PC-9 (cell line): ENCODE measurements around the gene CA11. TPM values are rescaled to one million over a fixed set of nuclear protein-coding genes. Genes with fewer than 3 reads are reported as not detected.
"Not testable (repeated sequence)": the region's sequence is repeated elsewhere in the genome, so short reads cannot be mapped to it uniquely, and the experiment has no call there.

ENCODE experiments used
- BruUV-seq: library from RNA; stranded (reverse); fragments of 400-500 nt; replicated peaks from 2 replicates; lab custom pipeline; 2021; lab: Mats Ljungman, UMichigan
- CTCF ChIA-PET: fragments of 300-600 bp; sonication (Branson Sonifier 250); formaldehyde crosslinking; loops from one replicate; lab custom pipeline; 2022; ENCODE audit warnings: antibody characterized with exemption; lab: Charles Lee
- POLR2A ChIA-PET: fragments of 300-600 bp; sonication (Branson Sonifier 250); formaldehyde crosslinking; loops from one replicate; lab custom pipeline; 2022; ENCODE audit warnings: antibody characterized with exemption; ENCODE audit not compliant: unreplicated experiment; lab: Charles Lee
- DNase-seq, 2 experiments: peaks; one replicate each; pipeline versions ENCODE4 v3.0.0 to v3.0.0-alpha.2; 2015 to 2022; ENCODE audit warnings: mixed read lengths in 1 of 2
- H2AFZ ChIP-seq: fragments of 200-600 bp; sonication (generic); 2 replicates; pipeline ENCODE4 v1.8.1; 2017; ENCODE audit warnings: antibody characterized with exemption
- H3F3A ChIP-seq: fragments of 200-600 bp; sonication (generic); 2 replicates; pipeline ENCODE4 v1.8.1; 2017; ENCODE audit warnings: antibody characterized with exemption, mild to moderate bottlenecking, low read depth; ENCODE audit not compliant: insufficient read depth
- H3K27ac ChIP-seq: fragments of 200-600 bp; sonication (generic); 2 replicates; pipeline ENCODE4 v1.6.1; 2016; ENCODE audit warnings: mixed run types
- H3K27me3 ChIP-seq: fragments of 200-600 bp; sonication (generic); 2 replicates; pipeline ENCODE4 v1.6.1; 2016; ENCODE audit warnings: low read depth, mixed run types; ENCODE audit not compliant: insufficient read depth
- H3K36me3 ChIP-seq: fragments of 200-600 bp; sonication (generic); 2 replicates; pipeline ENCODE4 v1.6.1; 2016; ENCODE audit warnings: low read depth, mixed run types
- H3K4me1 ChIP-seq: fragments of 200-600 bp; sonication (generic); replicated peaks from 2 replicates; pipeline ENCODE4 v1.6.1; 2016; ENCODE audit warnings: mixed run types; ENCODE audit not compliant: insufficient read depth
- H3K4me2 ChIP-seq: fragments of 200-600 bp; sonication (generic); 2 replicates; pipeline ENCODE4 v1.6.1; 2017; ENCODE audit warnings: mixed run types
- H3K4me3 ChIP-seq: fragments of 200-600 bp; sonication (generic); 2 replicates; pipeline ENCODE4 v1.6.1; 2016; ENCODE audit warnings: mixed run types
- H3K79me2 ChIP-seq: fragments of 200-600 bp; sonication (generic); 2 replicates; pipeline ENCODE4 v1.6.1; 2017; ENCODE audit warnings: low read depth, mixed run types
- H3K9me2 ChIP-seq: fragments of 200-600 bp; sonication (generic); 2 replicates; pipeline ENCODE4 v1.8.1; 2017; ENCODE audit warnings: mild to moderate bottlenecking; ENCODE audit not compliant: insufficient read depth
- H3K9me3 ChIP-seq: fragments of 200-600 bp; sonication (generic); 2 replicates; pipeline ENCODE4 v1.8.1; 2016; ENCODE audit warnings: low read depth; ENCODE audit not compliant: insufficient read depth
- H4K20me1 ChIP-seq: fragments of 200-600 bp; sonication (generic); 2 replicates; pipeline ENCODE4 v1.8.1; 2017; ENCODE audit not compliant: insufficient read depth
- EZH2 ChIP-seq: fragments of 200-600 bp; sonication (generic); IDR thresholded peaks from 2 replicates; pipeline ENCODE4 v1.8.0; 2017; ENCODE audit warnings: antibody characterized with exemption, low read depth
- intact Hi-C: fragments of 100-400 bp; cut with micrococcal nuclease; formaldehyde crosslinking; loops from one replicate; pipeline ENCODE4 v1.10.0; 2022; ENCODE audit not compliant: unreplicated experiment
- total RNA-seq: library from RNA; stranded (reverse); gene quantifications from 2 replicates; pipeline ENCODE4 v1.2.3, GENCODE V29; 2021
- TF ChIP-seq, protein P1 (sequence below): fragments of 200-600 bp; sonication (generic); conservative IDR thresholded peaks from 2 replicates; pipeline ENCODE4 v1.6.1; 2017; ENCODE audit warnings: mixed run types, antibody characterized with exemption, mild to moderate bottlenecking, moderate library complexity

The CA11 gene
- total RNA-seq, 1 experiment from 2014 or later = 11.0 TPM

- Histone ChIP-seq H3F3A (peaks cover 18% of the 10 kb centered on the region), H3K4me1 (peaks cover 31% of the 10 kb centered on the region), H3K27ac (no peak overlapping the region), H3K4me2 (no peak overlapping the region), H3K36me3 (no peaks in the 10 kb centered on the region), H4K20me1 (no peaks in the 10 kb centered on the region), H3K4me3 (no peak overlapping the region), H3K79me2 (no peaks in the 10 kb centered on the region), H3K9me2 (no peaks in the 10 kb centered on the region), H3K27me3 (no peaks in the 10 kb centered on the region), H3K9me3 (no peaks in the 10 kb centered on the region), H2AFZ (no peak overlapping the region)
- ChIA-PET CTCF (no interaction called here), POLR2A (no interaction called here)
- no TSS peak for BruUV-seq
- TF ChIP-seq, protein P1, sequence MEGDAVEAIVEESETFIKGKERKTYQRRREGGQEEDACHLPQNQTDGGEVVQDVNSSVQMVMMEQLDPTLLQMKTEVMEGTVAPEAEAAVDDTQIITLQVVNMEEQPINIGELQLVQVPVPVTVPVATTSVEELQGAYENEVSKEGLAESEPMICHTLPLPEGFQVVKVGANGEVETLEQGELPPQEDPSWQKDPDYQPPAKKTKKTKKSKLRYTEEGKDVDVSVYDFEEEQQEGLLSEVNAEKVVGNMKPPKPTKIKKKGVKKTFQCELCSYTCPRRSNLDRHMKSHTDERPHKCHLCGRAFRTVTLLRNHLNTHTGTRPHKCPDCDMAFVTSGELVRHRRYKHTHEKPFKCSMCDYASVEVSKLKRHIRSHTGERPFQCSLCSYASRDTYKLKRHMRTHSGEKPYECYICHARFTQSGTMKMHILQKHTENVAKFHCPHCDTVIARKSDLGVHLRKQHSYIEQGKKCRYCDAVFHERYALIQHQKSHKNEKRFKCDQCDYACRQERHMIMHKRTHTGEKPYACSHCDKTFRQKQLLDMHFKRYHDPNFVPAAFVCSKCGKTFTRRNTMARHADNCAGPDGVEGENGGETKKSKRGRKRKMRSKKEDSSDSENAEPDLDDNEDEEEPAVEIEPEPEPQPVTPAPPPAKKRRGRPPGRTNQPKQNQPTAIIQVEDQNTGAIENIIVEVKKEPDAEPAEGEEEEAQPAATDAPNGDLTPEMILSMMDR = no peak
- no peak for TF ChIP-seq EZH2
- DNase-seq = no peak
- intact Hi-C loops = no loop called here
Measured at GRCh38 chr19:48683349-48683748, 37.4 kb upstream of the CA11 start.

GRCh38 chr19:48681127-48681470, 35.1 kb upstream of the CA11 start:
- intact Hi-C loops = no loop called here
- no peak for TF ChIP-seq EZH2
- TF ChIP-seq, protein P1 = no peak

DNA sequence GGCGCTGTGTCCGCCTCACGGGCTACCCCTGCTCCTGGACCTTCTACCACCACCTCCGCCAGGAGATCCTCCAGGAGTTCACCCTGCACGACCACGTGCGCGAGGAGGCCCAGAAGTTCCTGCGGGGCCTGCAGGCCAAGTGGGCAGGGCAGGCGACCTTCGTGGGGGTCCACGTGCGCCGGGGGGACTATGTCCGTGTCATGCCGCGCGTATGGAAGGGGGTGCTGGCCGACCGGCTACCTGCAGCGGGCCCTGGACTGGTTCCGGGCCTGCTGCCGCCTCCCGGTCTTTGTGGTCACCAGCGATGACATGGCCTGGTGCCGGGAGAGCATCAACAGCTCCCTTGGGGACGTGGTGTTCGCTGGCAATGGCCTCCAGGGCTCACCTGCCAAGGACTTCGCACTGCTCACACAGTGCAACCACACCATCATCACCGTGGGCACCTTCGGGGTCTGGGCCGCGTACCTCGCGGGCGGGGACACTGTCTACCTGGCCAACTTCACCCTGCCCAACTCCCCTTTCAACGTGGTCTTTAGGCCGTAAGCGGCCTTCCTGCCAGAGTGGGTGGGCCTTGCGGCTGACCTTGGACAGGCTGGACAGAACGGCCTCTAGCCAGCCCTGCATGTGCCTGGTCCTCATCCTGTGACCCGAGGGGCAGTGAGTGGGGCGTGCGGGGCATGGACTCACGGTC, 34.6 kb upstream of the CA11 start:
- H3K9me3 ChIP-seq = no peaks in the 10 kb centered on the region
- H3K36me3 ChIP-seq = no peaks in the 10 kb centered on the region
- no peaks in the 10 kb centered on the region for H3K79me2 ChIP-seq
- no peak overlapping the region for H3K4me2 ChIP-seq
- no peak overlapping the region for H2AFZ ChIP-seq
- H3K4me1 ChIP-seq = peaks cover 46% of the 10 kb centered on the region
- intact Hi-C loops = no loop called here
- H4K20me1 ChIP-seq = no peaks in the 10 kb centered on the region
- no peaks in the 10 kb centered on the region for H3K27me3 ChIP-seq
- TF ChIP-seq, protein P1 = no peak
- TF ChIP-seq EZH2 = no peak
- no TSS peak for BruUV-seq
- POLR2A ChIA-PET = no interaction called here
- CTCF ChIA-PET = no interaction called here
- H3F3A ChIP-seq = peaks cover 24% of the 10 kb centered on the region
- H3K27ac ChIP-seq = no peak overlapping the region
- H3K9me2 ChIP-seq = no peaks in the 10 kb centered on the region
- H3K4me3 ChIP-seq = no peak overlapping the region
- no peak for DNase-seq

More at GRCh38 chr19:48681127-48681470, 35.1 kb upstream of the CA11 start:
- Histone ChIP-seq H3K27me3 (no peaks in the 10 kb centered on the region), H3K9me2 (no peaks in the 10 kb centered on the region), H4K20me1 (no peaks in the 10 kb centered on the region), H3K4me2 (no peak overlapping the region), H3K79me2 (no peaks in the 10 kb centered on the region), H3K4me1 (peaks cover 49% of the 10 kb centered on the region), H3K27ac (no peak overlapping the region), H2AFZ (no peak overlapping the region), H3K9me3 (no peaks in the 10 kb centered on the region), H3F3A (peaks cover 29% of the 10 kb centered on the region), H3K4me3 (no peak overlapping the region), H3K36me3 (no peaks in the 10 kb centered on the region)
- CTCF ChIA-PET = no interaction called here
- POLR2A ChIA-PET = no interaction called here
- BruUV-seq = no TSS peak
- no peak for DNase-seq

DNA sequence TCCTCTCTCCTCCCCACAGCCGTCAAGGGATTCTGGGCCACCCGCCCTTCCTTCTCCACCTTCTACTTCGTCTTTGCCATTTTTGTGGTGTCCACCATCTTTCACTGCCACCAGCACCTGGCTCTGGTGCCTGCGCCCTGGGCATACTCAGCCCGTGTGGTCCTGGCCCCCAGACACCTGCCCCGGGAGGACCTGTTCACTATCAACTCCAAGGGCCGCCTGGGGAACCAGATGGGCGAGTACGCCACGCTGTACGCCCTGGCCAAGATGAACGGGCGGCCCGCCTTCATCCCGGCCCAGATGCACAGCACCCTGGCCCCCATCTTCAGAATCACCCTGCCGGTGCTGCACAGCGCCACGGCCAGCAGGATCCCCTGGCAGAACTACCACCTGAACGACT, 34.0 kb upstream of the CA11 start:
- H3K4me3 ChIP-seq, CTCF ChIA-PET, H3K9me2 ChIP-seq, BruUV-seq, POLR2A ChIA-PET, H3K27me3 ChIP-seq, H3K27ac ChIP-seq, H3K79me2 ChIP-seq, H3K36me3 ChIP-seq, H4K20me1 ChIP-seq, H2AFZ ChIP-seq, H3K9me3 ChIP-seq, DNase-seq, intact Hi-C loops, H3K4me2 ChIP-seq: not testable (repeated sequence)
- Histone ChIP-seq H3K4me1 (peaks cover 40% of the 10 kb centered on the region), H3F3A (peaks cover 18% of the 10 kb centered on the region)
